ENCODE measurements around the gene RTP3.
"Not testable (repeated sequence)": the region's sequence is repeated elsewhere in the genome, so short reads cannot be mapped to it uniquely, and the experiment has no call there.

The RTP3 gene

GRCh38 chr3:46489875-46490274, 7.9 kb upstream of the RTP3 start:
- Mint-ChIP-seq H3K4me1 (peaks cover 27% of the 10 kb centered on the region), H3K4me3 (no peak overlapping the region), H3K9me3 (peaks cover 17% of the 10 kb centered on the region), H3K27ac (no peak overlapping the region), H3K27me3 (ENCODE audit: low read depth, poor library complexity) (peaks cover 13% of the 10 kb centered on the region), H3K36me3 (ENCODE audit: low read depth) (no peaks in the 10 kb centered on the region)
- no peak for TF ChIP-seq CTCF (IDR thresholded peaks at IDR 0.05)
- no peak for DNase-seq

- no peak for DNase-seq
- Mint-ChIP-seq H3K27me3 (ENCODE audit: low read depth, poor library complexity) (peaks cover 13% of the 10 kb centered on the region), H3K27ac (no peak overlapping the region), H3K4me1 (peaks cover 24% of the 10 kb centered on the region), H3K9me3 (peaks cover 17% of the 10 kb centered on the region), H3K4me3 (no peak overlapping the region), H3K36me3 (ENCODE audit: low read depth) (no peaks in the 10 kb centered on the region)
- no peak for TF ChIP-seq CTCF (IDR thresholded peaks at IDR 0.05)
Observed at GRCh38 chr3:46490338-46491084, 7.3 kb upstream of the RTP3 start.

- H3K27ac Mint-ChIP-seq, result no peak overlapping the region
- peaks cover 16% of the 10 kb centered on the region for H3K4me1 Mint-ChIP-seq
- peaks cover 24% of the 10 kb centered on the region for H3K9me3 Mint-ChIP-seq
- H3K36me3 Mint-ChIP-seq (ENCODE audit: low read depth), result no peaks in the 10 kb centered on the region
- no peak overlapping the region for H3K4me3 Mint-ChIP-seq
- TF ChIP-seq CTCF (IDR thresholded peaks at IDR 0.05), result no peak
- no peak for DNase-seq
- H3K27me3 Mint-ChIP-seq (ENCODE audit: low read depth, poor library complexity), result peaks cover 6% of the 10 kb centered on the region
Observed at GRCh38 chr3:46491089-46492070, 6.4 kb upstream of the RTP3 start.

- peaks cover 16% of the 10 kb centered on the region for H3K4me1 Mint-ChIP-seq
- no peak overlapping the region for H3K27ac Mint-ChIP-seq
- H3K9me3 Mint-ChIP-seq, result peaks cover 24% of the 10 kb centered on the region
- peaks cover 3% of the 10 kb centered on the region for H3K27me3 Mint-ChIP-seq (ENCODE audit: low read depth, poor library complexity)
- no peak for TF ChIP-seq CTCF (IDR thresholded peaks at IDR 0.05)
- H3K36me3 Mint-ChIP-seq (ENCODE audit: low read depth), result no peaks in the 10 kb centered on the region
- H3K4me3 Mint-ChIP-seq, result no peak overlapping the region
- no peak for DNase-seq
Observed at GRCh38 chr3:46492890-46493547, 4.8 kb upstream of the RTP3 start.

- Mint-ChIP-seq H3K4me1 (peaks cover 19% of the 10 kb centered on the region), H3K9me3 (peaks cover 24% of the 10 kb centered on the region)
- H3K27ac Mint-ChIP-seq; H3K4me3 Mint-ChIP-seq; H3K36me3 Mint-ChIP-seq (ENCODE audit: low read depth); DNase-seq; H3K27me3 Mint-ChIP-seq (ENCODE audit: low read depth, poor library complexity): not testable (repeated sequence)
Observed at GRCh38 chr3:46494491-46494890, 3.3 kb upstream of the RTP3 start.

- Mint-ChIP-seq H3K27ac (no peak overlapping the region), H3K27me3 (ENCODE audit: low read depth, poor library complexity) (peaks cover 3% of the 10 kb centered on the region), H3K9me3 (peaks cover 24% of the 10 kb centered on the region), H3K4me3 (no peak overlapping the region), H3K4me1 (peaks cover 21% of the 10 kb centered on the region), H3K36me3 (ENCODE audit: low read depth) (no peaks in the 10 kb centered on the region)
- TF ChIP-seq CTCF (IDR thresholded peaks at IDR 0.05), result no peak
- DNase-seq, result no peak
Observed at GRCh38 chr3:46495901-46496456, 1.8 kb upstream of the RTP3 start.

Measured in nephron progenitor cell (in vitro differentiated cells).